GM12872 (cell line): ENCODE data around the gene ADCY10.

ENCODE experiments used
- CTCF ChIP-seq: IDR thresholded peaks from 3 replicates; pipeline ENCODE4 v1.5.1; 2011; ENCODE audit warnings: low read depth, mild to moderate bottlenecking, low read length, moderate library complexity; ENCODE audit not compliant: insufficient read depth

ADCY10 gene

GRCh38 chr1:167899253-167899681 is 14.7 kb downstream of the ADCY10 start:
- no peak for TF ChIP-seq CTCF

GRCh38 chr1:167898578-167899222 is 15.2 kb downstream of the ADCY10 start:
- TF ChIP-seq CTCF: no peak

- TF ChIP-seq CTCF: no peak
Measured at GRCh38 chr1:167893798-167894197, 20.1 kb downstream of the ADCY10 start.

GRCh38 chr1:167890400-167890799 is 23.5 kb downstream of the ADCY10 start:
- no peak for TF ChIP-seq CTCF

- no peak for TF ChIP-seq CTCF
Measured at GRCh38 chr1:167882376-167882775, 31.6 kb downstream of the ADCY10 start.

GRCh38 chr1:167881786-167882185 is 32.1 kb downstream of the ADCY10 start:
- TF ChIP-seq CTCF: no peak

- no peak for TF ChIP-seq CTCF
Measured at GRCh38 chr1:167881069-167881468, 32.9 kb downstream of the ADCY10 start.
